Hepatocyte (in vitro differentiated cells): ENCODE measurements around the gene FOSB.

Experiments used
- EZH2 ChIP-seq: fragments of 200-600 bp; sonication (generic); IDR thresholded peaks from 2 replicates; pipeline ENCODE4 v1.6.1; 2016; ENCODE audit warnings: antibody characterized with exemption, mild to moderate bottlenecking, borderline replicate concordance
- EZH2phosphoT487 ChIP-seq: fragments of 200-600 bp; sonication (generic); IDR thresholded peaks from one replicate; pipeline ENCODE4 v1.6.1; 2018; ENCODE audit warnings: antibody characterized with exemption, mild to moderate bottlenecking, low read depth, moderate library complexity; ENCODE audit not compliant: unreplicated experiment, severe bottlenecking
- TF ChIP-seq, protein P1 (sequence below): fragments of 200-600 bp; sonication (generic); IDR thresholded peaks from 2 replicates; pipeline ENCODE4 v1.5.1; 2016; ENCODE audit warnings: antibody characterized with exemption, mild to moderate bottlenecking; ENCODE audit not compliant: poor library complexity

DNA sequence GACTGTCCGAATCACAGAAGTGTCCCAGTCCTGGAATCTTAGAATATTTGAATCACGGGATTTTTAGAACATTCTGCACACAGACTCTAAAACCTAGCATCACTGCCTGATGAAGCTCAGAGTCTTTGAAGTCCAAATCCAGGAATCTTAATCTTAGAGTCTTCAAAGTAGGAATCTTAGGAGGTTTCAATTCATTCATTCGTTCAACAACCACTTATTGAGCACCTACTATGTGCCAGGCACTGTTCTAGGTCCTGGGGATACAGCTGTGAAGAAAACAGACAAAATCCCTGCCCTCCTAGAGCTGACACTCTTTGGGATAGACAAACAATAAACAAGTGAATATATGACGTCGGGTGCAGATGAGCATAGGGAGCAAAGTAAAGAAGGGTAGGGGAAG is 27.4 kb downstream of the FOSB start:
- TF ChIP-seq, protein P1, sequence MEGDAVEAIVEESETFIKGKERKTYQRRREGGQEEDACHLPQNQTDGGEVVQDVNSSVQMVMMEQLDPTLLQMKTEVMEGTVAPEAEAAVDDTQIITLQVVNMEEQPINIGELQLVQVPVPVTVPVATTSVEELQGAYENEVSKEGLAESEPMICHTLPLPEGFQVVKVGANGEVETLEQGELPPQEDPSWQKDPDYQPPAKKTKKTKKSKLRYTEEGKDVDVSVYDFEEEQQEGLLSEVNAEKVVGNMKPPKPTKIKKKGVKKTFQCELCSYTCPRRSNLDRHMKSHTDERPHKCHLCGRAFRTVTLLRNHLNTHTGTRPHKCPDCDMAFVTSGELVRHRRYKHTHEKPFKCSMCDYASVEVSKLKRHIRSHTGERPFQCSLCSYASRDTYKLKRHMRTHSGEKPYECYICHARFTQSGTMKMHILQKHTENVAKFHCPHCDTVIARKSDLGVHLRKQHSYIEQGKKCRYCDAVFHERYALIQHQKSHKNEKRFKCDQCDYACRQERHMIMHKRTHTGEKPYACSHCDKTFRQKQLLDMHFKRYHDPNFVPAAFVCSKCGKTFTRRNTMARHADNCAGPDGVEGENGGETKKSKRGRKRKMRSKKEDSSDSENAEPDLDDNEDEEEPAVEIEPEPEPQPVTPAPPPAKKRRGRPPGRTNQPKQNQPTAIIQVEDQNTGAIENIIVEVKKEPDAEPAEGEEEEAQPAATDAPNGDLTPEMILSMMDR, result no peak
- TF ChIP-seq EZH2 (no peak), EZH2phosphoT487 (no peak)
